HepG2 (cell line): ENCODE measurements around the gene PLEKHM2. TPM values are rescaled to one million over a fixed set of nuclear protein-coding genes. Genes with fewer than 3 reads are reported as not detected.

Experiments used
- FOXK2 ChIP-seq: fragments of 450-650 bp; IDR thresholded peaks from 2 replicates; pipeline ENCODE4 v1.6.1; 2016
- HNRNPLL ChIP-seq: fragments of 200-400 bp; formaldehyde crosslinking; IDR thresholded peaks from 2 replicates; pipeline ENCODE4 v1.6.1; 2017; ENCODE audit warnings: mild to moderate bottlenecking, low read depth, low read length; ENCODE audit not compliant: poor library complexity, severe bottlenecking
- MED13 ChIP-seq: sonication (generic); formaldehyde crosslinking; IDR thresholded peaks from 2 replicates; pipeline ENCODE4 v1.5.0; 2020; ENCODE audit warnings: missing genetic modification reagents
- MIER2 ChIP-seq: IDR thresholded peaks from 2 replicates; pipeline ENCODE4 v1.6.1; 2016; ENCODE audit warnings: missing biosample characterization, missing genetic modification reagents
- MYC ChIP-seq: sonication (generic); formaldehyde crosslinking; IDR thresholded peaks from 2 replicates; pipeline ENCODE4 v1.9.0; 2021; ENCODE audit warnings: missing genetic modification reagents, borderline replicate concordance
- NCOR1 ChIP-seq: fragments of 200-600 bp; sonication (generic); IDR thresholded peaks from 2 replicates; pipeline ENCODE4 v1.7.0; 2017; ENCODE audit warnings: antibody characterized with exemption, low read length, borderline replicate concordance
- PTBP1 ChIP-seq: fragments of 200-400 bp; formaldehyde crosslinking; IDR thresholded peaks from 2 replicates; pipeline ENCODE4 v1.6.1; 2018; ENCODE audit warnings: low read length, low read depth; ENCODE audit not compliant: poor library complexity, severe bottlenecking
- ZBTB7A ChIP-seq: sonication (generic); formaldehyde crosslinking; IDR thresholded peaks from 2 replicates; pipeline ENCODE4 v1.8.0; 2022; ENCODE audit warnings: mild to moderate bottlenecking, missing genetic modification reagents
- ZFYVE20 ChIP-seq: sonication (generic); formaldehyde crosslinking; IDR thresholded peaks from 2 replicates; pipeline ENCODE4 v1.8.0; 2023; ENCODE audit warnings: low read depth, mild to moderate bottlenecking, moderate library complexity, missing genetic modification reagents, borderline replicate concordance
- ZMYM3 ChIP-seq: sonication (generic); formaldehyde crosslinking; IDR thresholded peaks from 2 replicates; pipeline ENCODE4 v1.5.1; 2020; ENCODE audit warnings: mild to moderate bottlenecking, missing genetic modification reagents
- ZNF232 ChIP-seq: sonication (generic); formaldehyde crosslinking; IDR thresholded peaks from 2 replicates; pipeline ENCODE4 v1.4.0; 2020; ENCODE audit warnings: missing genetic modification reagents, borderline replicate concordance
- ZNF331 ChIP-seq: sonication (generic); formaldehyde crosslinking; IDR thresholded peaks from 2 replicates; pipeline ENCODE4 v1.4.0; 2020; ENCODE audit warnings: missing genetic modification reagents
- ZNF788 ChIP-seq: sonication (generic); formaldehyde crosslinking; IDR thresholded peaks from 2 replicates; pipeline ENCODE4 v1.5.0; 2020; ENCODE audit warnings: mild to moderate bottlenecking, missing genetic modification reagents, borderline replicate concordance
- ZSCAN29 ChIP-seq: sonication (generic); formaldehyde crosslinking; conservative IDR thresholded peaks from 2 replicates; pipeline ENCODE4 v1.4.0; 2020; ENCODE audit warnings: mild to moderate bottlenecking, missing genetic modification reagents
- polyA plus RNA-seq, 8 experiments: library from polyadenylated mRNA; depleted of rRNA in 3 of 8; stranded (reverse) in 7 of 8; unstranded in 1 of 8; fragments of >200 nt; fragmentation: Illumina TruSeq in 4 of 8; extraction: Trizol in 4 of 8; gene quantifications; 2 replicates each; pipeline versions ENCODE4 v1.2.1 to v1.2.3, GENCODE V29; 2011 to 2016; ENCODE audit warnings: low read depth in 4 of 8, missing spikeins in 1 of 8, mixed read lengths in 1 of 8; ENCODE audit not compliant: insufficient read depth in 1 of 8
- total RNA-seq, 5 experiments: library from RNA; depleted of rRNA; stranded (reverse); fragments of >200 nt; fragmentation: Illumina TruSeq; extraction: Trizol; gene quantifications; 2 replicates each; pipeline ENCODE4 v1.2.3, GENCODE V29; 2016; ENCODE audit warnings: low read depth in 1 of 5
- TF ChIP-seq, protein P1 (sequence below): sonication (generic); formaldehyde crosslinking; IDR thresholded peaks from 2 replicates; pipeline ENCODE4 v1.4.0; 2020; ENCODE audit warnings: missing genetic modification reagents
- TF ChIP-seq, protein P2 (sequence below): sonication (generic); IDR thresholded peaks from 2 replicates; pipeline ENCODE4 v1.6.1; 2016; ENCODE audit warnings: low read depth, borderline replicate concordance
- TF ChIP-seq, protein P3 (sequence below): sonication (generic); formaldehyde crosslinking; IDR thresholded peaks from 2 replicates; pipeline ENCODE4 v1.4.0; 2020; ENCODE audit warnings: mild to moderate bottlenecking, missing genetic modification reagents
- TF ChIP-seq, protein P4 (sequence below): IDR thresholded peaks from 2 replicates; pipeline ENCODE4 v1.6.1; 2016; ENCODE audit warnings: mild to moderate bottlenecking
- TF ChIP-seq, protein P5 (sequence below): sonication (generic); formaldehyde crosslinking; IDR thresholded peaks from 2 replicates; pipeline ENCODE4 v1.5.0; 2020; ENCODE audit warnings: mild to moderate bottlenecking, low read depth, missing genetic modification reagents, borderline replicate concordance
- TF ChIP-seq, protein P6 (sequence below): sonication (generic); formaldehyde crosslinking; IDR thresholded peaks from 2 replicates; pipeline ENCODE4 v1.8.1; 2023; ENCODE audit warnings: mild to moderate bottlenecking, missing genetic modification reagents

PLEKHM2 gene
- total and polyA plus RNA-seq, 2 of the 13 experiments (the other 11 are each of a cell fraction or from before 2014, with no cell fraction given): 16.5 to 27.3 TPM

DNA sequence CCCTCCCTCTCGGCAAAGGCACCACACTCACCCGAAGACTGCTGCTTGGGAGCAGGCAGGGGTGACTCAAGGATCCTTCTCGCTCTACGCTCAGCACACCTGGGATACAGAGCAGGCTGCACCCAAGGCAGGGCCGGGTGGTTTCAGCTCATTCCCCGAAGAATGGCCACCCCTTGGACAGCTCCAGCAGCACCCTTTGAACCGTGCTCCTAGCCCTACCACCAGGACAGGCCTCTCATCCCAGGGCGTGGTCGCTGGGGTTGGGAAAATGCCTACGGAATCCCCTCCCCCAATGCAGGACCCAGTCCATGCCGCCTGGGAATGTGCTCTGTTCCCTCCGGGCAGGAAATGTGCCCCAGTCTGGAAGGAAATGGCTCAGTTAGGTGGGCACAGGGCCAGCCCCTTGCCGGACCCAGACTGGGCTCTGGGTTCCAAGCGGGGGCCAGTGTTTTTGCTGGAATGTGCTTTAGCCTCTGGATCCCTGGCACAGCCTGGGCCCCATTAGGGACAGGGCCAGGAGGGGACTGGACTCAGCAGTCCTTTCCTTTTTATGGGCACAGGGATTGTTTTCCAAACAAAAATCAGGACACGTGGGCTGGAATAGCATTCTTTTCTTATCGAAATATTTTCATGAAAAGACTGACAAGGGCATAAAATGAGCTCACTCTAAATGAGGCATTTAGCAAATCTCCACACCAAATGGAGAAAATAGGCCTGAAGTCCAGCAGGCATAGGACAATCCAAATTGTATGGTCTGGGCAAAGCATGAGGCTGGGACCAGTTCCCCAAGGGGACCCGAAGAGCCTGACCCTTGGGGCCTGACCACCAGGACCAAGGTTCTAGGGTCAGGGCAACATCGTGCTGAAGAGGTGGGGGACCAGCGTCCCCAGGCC, 65.5 kb downstream of the PLEKHM2 start (continued):
- TF ChIP-seq, protein P1, sequence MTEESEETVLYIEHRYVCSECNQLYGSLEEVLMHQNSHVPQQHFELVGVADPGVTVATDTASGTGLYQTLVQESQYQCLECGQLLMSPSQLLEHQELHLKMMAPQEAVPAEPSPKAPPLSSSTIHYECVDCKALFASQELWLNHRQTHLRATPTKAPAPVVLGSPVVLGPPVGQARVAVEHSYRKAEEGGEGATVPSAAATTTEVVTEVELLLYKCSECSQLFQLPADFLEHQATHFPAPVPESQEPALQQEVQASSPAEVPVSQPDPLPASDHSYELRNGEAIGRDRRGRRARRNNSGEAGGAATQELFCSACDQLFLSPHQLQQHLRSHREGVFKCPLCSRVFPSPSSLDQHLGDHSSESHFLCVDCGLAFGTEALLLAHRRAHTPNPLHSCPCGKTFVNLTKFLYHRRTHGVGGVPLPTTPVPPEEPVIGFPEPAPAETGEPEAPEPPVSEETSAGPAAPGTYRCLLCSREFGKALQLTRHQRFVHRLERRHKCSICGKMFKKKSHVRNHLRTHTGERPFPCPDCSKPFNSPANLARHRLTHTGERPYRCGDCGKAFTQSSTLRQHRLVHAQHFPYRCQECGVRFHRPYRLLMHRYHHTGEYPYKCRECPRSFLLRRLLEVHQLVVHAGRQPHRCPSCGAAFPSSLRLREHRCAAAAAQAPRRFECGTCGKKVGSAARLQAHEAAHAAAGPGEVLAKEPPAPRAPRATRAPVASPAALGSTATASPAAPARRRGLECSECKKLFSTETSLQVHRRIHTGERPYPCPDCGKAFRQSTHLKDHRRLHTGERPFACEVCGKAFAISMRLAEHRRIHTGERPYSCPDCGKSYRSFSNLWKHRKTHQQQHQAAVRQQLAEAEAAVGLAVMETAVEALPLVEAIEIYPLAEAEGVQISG (CRISPR knock-in tag): 0 out of 2 replicates have a peak, but pooled peaks have one; percentile 19
- no peak for TF ChIP-seq ZFYVE20
- no peak for TF ChIP-seq ZMYM3 (CRISPR knock-in tag)
- no peak for TF ChIP-seq ZSCAN29
- TF ChIP-seq, protein P2, sequence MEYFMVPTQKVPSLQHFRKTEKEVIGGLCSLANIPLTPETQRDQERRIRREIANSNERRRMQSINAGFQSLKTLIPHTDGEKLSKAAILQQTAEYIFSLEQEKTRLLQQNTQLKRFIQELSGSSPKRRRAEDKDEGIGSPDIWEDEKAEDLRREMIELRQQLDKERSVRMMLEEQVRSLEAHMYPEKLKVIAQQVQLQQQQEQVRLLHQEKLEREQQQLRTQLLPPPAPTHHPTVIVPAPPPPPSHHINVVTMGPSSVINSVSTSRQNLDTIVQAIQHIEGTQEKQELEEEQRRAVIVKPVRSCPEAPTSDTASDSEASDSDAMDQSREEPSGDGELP: no peak
- TF ChIP-seq HNRNPLL: no peak
- no peak for TF ChIP-seq NCOR1
- TF ChIP-seq, protein P3, sequence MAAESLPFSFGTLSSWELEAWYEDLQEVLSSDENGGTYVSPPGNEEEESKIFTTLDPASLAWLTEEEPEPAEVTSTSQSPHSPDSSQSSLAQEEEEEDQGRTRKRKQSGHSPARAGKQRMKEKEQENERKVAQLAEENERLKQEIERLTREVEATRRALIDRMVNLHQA: no peak
- TF ChIP-seq FOXK2: no peak
- 0 out of 2 replicates have a peak, but pooled peaks have one; percentile 16 for TF ChIP-seq MYC (CRISPR knock-in tag)
- TF ChIP-seq ZNF788 (CRISPR knock-in tag): 0 out of 2 replicates have a peak, but pooled peaks have one; percentile 24
- no peak for TF ChIP-seq PTBP1
- TF ChIP-seq, protein P4, sequence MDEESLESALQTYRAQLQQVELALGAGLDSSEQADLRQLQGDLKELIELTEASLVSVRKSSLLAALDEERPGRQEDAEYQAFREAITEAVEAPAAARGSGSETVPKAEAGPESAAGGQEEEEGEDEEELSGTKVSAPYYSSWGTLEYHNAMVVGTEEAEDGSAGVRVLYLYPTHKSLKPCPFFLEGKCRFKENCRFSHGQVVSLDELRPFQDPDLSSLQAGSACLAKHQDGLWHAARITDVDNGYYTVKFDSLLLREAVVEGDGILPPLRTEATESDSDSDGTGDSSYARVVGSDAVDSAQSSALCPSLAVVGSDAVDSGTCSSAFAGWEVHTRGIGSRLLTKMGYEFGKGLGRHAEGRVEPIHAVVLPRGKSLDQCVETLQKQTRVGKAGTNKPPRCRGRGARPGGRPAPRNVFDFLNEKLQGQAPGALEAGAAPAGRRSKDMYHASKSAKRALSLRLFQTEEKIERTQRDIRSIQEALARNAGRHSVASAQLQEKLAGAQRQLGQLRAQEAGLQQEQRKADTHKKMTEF (CRISPR knock-in tag): peak; percentile 44
- TF ChIP-seq, protein P5, sequence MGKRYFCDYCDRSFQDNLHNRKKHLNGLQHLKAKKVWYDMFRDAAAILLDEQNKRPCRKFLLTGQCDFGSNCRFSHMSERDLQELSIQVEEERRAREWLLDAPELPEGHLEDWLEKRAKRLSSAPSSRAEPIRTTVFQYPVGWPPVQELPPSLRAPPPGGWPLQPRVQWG (CRISPR knock-in tag): no peak
- TF ChIP-seq, protein P6, sequence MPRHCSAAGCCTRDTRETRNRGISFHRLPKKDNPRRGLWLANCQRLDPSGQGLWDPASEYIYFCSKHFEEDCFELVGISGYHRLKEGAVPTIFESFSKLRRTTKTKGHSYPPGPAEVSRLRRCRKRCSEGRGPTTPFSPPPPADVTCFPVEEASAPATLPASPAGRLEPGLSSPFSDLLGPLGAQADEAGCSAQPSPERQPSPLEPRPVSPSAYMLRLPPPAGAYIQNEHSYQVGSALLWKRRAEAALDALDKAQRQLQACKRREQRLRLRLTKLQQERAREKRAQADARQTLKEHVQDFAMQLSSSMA (CRISPR knock-in tag): 0 out of 2 replicates have a peak, but pooled peaks have one; percentile 51
- no peak for TF ChIP-seq ZNF232
- no peak for TF ChIP-seq ZNF331 (CRISPR knock-in tag)
- peak; percentile 54; the same call in 1 of the 2 replicates for TF ChIP-seq ZBTB7A (CRISPR knock-in tag)
- TF ChIP-seq MIER2 (CRISPR knock-in tag): peak; percentile 45; the same call in 1 of the 2 replicates
- TF ChIP-seq MED13: no peak
